Gastroesophageal sphincter (tissue), 4 donors: ENCODE measurements around the gene KCNMA1. TPM values are rescaled to one million over a fixed set of nuclear protein-coding genes. Genes with fewer than 3 reads are reported as not detected.

Source experiments
- ATAC-seq: fragments of 150-250 bp; one replicate; pipeline ENCODE4 v1.9.1; 2016; ENCODE audit warnings: mild to moderate bottlenecking, moderate library complexity
- H3K27ac ChIP-seq, 4 donors: fragments of 200-600 bp; sonication (generic) in 3 of 4; 1 replicate in 3 of 4; 2 replicates in 1 of 4; pipeline ENCODE4 v1.5.1; 2016 to 2019
- H3K27me3 ChIP-seq: fragments of 200-600 bp; sonication (generic); one replicate; pipeline ENCODE4 v1.5.1; 2019
- H3K36me3 ChIP-seq, 2 donors: fragments of 200-600 bp; sonication (generic); one replicate each; pipeline ENCODE4 v1.5.1; 2019; ENCODE audit warnings: control low read depth in 1 of 2
- H3K4me1 ChIP-seq, 3 donors: fragments of 200-600 bp; sonication (generic); 1 replicate in 2 of 3; 2 replicates in 1 of 3; pipeline ENCODE4 v1.5.1; 2016 to 2019; ENCODE audit warnings: control low read depth in 2 of 3
- H3K4me3 ChIP-seq, 2 donors: fragments of 200-600 bp; sonication (generic); one replicate each; pipeline ENCODE4 v1.5.1; 2019; ENCODE audit warnings: mild to moderate bottlenecking in 1 of 2, moderate library complexity in 1 of 2
- H3K9me3 ChIP-seq, 3 donors: fragments of 200-600 bp; sonication (generic); one replicate each; pipeline ENCODE4 v1.5.1; 2017 to 2019; ENCODE audit warnings: control low read depth in 2 of 3
- EP300 ChIP-seq: sonication (generic); formaldehyde crosslinking; IDR thresholded peaks from one replicate; pipeline ENCODE4 v1.6.1; 2017; ENCODE audit warnings: antibody characterized with exemption, mild to moderate bottlenecking
- POLR2A ChIP-seq, 2 donors: fragments of 450-650 bp; IDR thresholded peaks; one replicate each; pipeline ENCODE4 v1.6.1; 2017; ENCODE audit warnings: antibody characterized with exemption in 2 of 2, mild to moderate bottlenecking in 2 of 2, moderate library complexity in 1 of 2
- POLR2AphosphoS5 ChIP-seq: sonication (generic); formaldehyde crosslinking; IDR thresholded peaks from one replicate; pipeline ENCODE4 v1.6.1; 2017; ENCODE audit warnings: antibody characterized with exemption
- WGBS, 2 donors: methylation state at CpG; one replicate each; pipeline ENCODE4 v1.1.5; 2018; ENCODE audit warnings: low coverage in 1 of 2; 5-methylcytosine and 5-hydroxymethylcytosine counted together
- total RNA-seq, 4 donors: library from RNA; depleted of rRNA; stranded (reverse); fragments of >200 nt; gene quantifications; one replicate each; pipeline ENCODE4 v1.1.0, GENCODE V29; 2016
- TF ChIP-seq, protein P1 (sequence below), 4 experiments: fragments of 200-600 bp in 2 of 4; fragments of 450-650 bp in 2 of 4; sonication (generic) in 1 of 4; IDR thresholded peaks; one replicate each; pipeline ENCODE4 v1.5.1; 2017 to 2019; ENCODE audit warnings: antibody characterized with exemption in 4 of 4, mild to moderate bottlenecking in 2 of 4, moderate library complexity in 2 of 4

KCNMA1 gene
- total RNA-seq, 4 donors from 2014 or later = 168 to 389 (median 323) TPM

DNA sequence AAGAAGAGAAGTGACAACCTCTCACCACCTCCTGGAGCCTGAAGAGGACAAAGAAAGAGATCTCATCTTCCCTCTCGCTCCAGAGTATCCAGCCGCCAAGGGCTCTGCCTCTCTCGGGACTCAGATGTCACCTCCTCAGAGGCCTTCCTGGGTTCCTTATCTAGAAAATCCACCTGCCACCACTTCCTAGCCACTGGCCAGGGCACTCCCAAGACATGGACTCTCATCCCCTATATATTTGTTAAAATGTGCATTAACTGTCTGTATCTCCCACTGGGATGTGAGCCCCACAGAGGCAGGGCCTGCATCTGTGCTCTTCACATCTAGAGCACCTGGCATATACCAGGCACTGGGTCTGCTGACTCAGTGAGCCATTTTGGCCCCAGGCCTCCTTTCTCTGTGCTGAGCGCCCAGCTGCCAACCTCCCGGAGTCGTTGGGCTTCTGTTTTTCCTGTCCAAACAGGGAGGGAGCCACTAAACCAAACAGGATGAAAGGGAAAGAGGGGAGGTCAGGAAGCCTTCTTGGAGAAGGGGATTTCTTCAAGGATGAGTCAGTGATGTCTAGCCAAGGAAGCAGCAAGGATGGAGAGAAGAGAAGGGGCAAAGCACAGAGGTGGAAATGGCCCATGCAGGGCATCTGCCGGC, 58.9 kb downstream of the KCNMA1 start:
- Histone ChIP-seq H3K9me3 (no peaks in the 10 kb centered on the region), H3K4me1 (peaks cover 0 to 52% (median 3%) of the 10 kb centered on the region in 3 donors), H3K27me3 (no peaks in the 10 kb centered on the region), H3K4me3 (no peak overlapping the region), H3K27ac (peak overlapping the region in 3 of 4 donors; percentile 76 to 79 (median 79)), H3K36me3 (no peaks in the 10 kb centered on the region)
- 53 to 83% methylated on average over 2 to 6 of the region's 7 CpGs for WGBS, 2 donors
- TF ChIP-seq EP300 (no peak), POLR2A (IDR thresholded peaks at IDR 0.05) (no peak), POLR2AphosphoS5 (no peak)
- TF ChIP-seq, protein P1, sequence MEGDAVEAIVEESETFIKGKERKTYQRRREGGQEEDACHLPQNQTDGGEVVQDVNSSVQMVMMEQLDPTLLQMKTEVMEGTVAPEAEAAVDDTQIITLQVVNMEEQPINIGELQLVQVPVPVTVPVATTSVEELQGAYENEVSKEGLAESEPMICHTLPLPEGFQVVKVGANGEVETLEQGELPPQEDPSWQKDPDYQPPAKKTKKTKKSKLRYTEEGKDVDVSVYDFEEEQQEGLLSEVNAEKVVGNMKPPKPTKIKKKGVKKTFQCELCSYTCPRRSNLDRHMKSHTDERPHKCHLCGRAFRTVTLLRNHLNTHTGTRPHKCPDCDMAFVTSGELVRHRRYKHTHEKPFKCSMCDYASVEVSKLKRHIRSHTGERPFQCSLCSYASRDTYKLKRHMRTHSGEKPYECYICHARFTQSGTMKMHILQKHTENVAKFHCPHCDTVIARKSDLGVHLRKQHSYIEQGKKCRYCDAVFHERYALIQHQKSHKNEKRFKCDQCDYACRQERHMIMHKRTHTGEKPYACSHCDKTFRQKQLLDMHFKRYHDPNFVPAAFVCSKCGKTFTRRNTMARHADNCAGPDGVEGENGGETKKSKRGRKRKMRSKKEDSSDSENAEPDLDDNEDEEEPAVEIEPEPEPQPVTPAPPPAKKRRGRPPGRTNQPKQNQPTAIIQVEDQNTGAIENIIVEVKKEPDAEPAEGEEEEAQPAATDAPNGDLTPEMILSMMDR (IDR thresholded peaks at IDR 0.05) = no peak
- ATAC-seq = no peak

- Histone ChIP-seq H3K4me1 (peaks cover 0 to 52% (median 3%) of the 10 kb centered on the region in 3 donors), H3K4me3 (no peak overlapping the region), H3K9me3 (no peaks in the 10 kb centered on the region), H3K27me3 (no peaks in the 10 kb centered on the region), H3K36me3 (no peaks in the 10 kb centered on the region), H3K27ac (peak overlapping the region in 3 of 4 donors; percentile 76 to 79 (median 79))
- TF ChIP-seq, protein P1 (IDR thresholded peaks at IDR 0.05) = no peak
- TF ChIP-seq POLR2A (IDR thresholded peaks at IDR 0.05) (no peak), EP300 (no peak), POLR2AphosphoS5 (no peak)
- ATAC-seq = no peak
- WGBS, 2 donors = 50% methylated on average over 1 of the region's 1 CpG; no CpG with 5 or more reads in 1 of the 2 donors
Measured at GRCh38 chr10:77577666-77578229, 59.9 kb downstream of the KCNMA1 start.

DNA sequence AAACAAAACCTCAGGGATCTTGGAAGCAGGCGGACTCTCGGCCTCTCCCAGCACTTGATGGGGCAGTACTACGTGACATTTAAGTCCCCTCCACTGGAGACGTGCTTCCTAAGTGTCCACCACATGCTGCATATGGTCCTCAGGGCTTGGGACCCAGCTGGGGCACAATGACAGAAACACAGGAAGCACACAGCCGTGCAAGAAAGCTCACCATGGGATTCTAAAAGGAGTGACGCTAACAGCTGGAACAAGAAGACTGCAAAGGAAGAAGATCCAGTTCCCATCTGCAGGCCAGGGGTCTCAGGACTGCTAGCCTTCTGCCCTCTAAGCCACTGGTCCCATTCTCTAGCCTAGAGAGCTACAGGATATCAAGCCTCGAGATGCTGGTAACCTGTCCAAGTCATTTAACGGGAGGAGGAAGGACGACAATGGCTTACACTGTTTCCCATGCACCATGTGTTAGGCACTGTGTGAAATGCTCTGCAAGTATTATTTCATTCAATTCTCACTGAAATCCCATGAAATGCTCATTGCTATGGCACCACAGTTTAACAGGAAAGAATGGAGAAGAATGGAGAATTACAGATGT, 61.1 kb downstream of the KCNMA1 start:
- no peak overlapping the region for H3K4me3 ChIP-seq
- no peak for ATAC-seq
- H3K27me3 ChIP-seq = no peaks in the 10 kb centered on the region
- peak overlapping the region; percentile 52 to 79 (median 78) for H3K27ac ChIP-seq
- WGBS, 2 donors = 70 to 79% methylated on average over 3 to 4 of the region's 9 CpGs
- no peaks in the 10 kb centered on the region for H3K9me3 ChIP-seq
- TF ChIP-seq POLR2AphosphoS5 (no peak), POLR2A (IDR thresholded peaks at IDR 0.05) (no peak), EP300 (no peak)
- TF ChIP-seq, protein P1 (IDR thresholded peaks at IDR 0.05) = no peak
- peaks cover 5 to 62% (median 5%) of the 10 kb centered on the region in 3 donors for H3K4me1 ChIP-seq
- H3K36me3 ChIP-seq = no peaks in the 10 kb centered on the region

DNA sequence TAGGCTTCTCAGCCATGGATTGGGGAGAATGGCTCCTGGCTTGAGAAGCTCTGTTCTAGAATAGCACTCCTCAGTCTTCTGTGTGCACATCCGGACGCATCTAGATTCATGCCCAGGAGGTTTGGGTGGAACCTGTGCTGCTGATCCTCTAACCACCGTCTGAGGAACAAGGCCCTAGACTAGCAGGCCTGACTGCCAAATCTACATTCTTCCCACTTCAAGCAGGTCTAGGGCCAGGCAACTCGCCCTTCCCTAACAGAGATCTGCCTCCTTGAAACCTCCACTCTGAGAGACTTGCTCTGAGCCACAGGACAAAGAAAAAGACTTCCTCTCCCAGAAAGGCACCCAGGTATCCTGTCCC, 61.6 kb downstream of the KCNMA1 start:
- Histone ChIP-seq H3K27ac (peak overlapping the region; percentile 52 to 79 (median 78)), H3K27me3 (no peaks in the 10 kb centered on the region), H3K36me3 (no peaks in the 10 kb centered on the region), H3K9me3 (no peaks in the 10 kb centered on the region), H3K4me3 (no peak overlapping the region), H3K4me1 (peaks cover 5 to 68% (median 7%) of the 10 kb centered on the region in 3 donors)
- WGBS, 2 donors = 100% methylated on average over 2 of the region's 4 CpGs; no CpG with 5 or more reads in 1 of the 2 donors
- ATAC-seq = no peak
- TF ChIP-seq POLR2A (IDR thresholded peaks at IDR 0.05) = no peak
- no peak for TF ChIP-seq EP300
- no peak for TF ChIP-seq POLR2AphosphoS5
- TF ChIP-seq, protein P1 (IDR thresholded peaks at IDR 0.05) = no peak
